ENCODE data around the gene GFPT2. TPM values are rescaled to one million over a fixed set of nuclear protein-coding genes. Genes with fewer than 3 reads are reported as not detected.

Gene GFPT2
- polyA plus RNA-seq, 2 of the 4 experiments (the other 2 are of a cell fraction), result 24.4 to 38.0 TPM

- no peak for TF ChIP-seq TP53 (CRISPR knock-in tag; IDR thresholded peaks at IDR 0.05)
- no peak for TF ChIP-seq ZNF302 (CRISPR knock-in tag; IDR thresholded peaks at IDR 0.05)
- no peak for TF ChIP-seq JUN (IDR thresholded peaks at IDR 0.05)
- TF ChIP-seq, protein P1, sequence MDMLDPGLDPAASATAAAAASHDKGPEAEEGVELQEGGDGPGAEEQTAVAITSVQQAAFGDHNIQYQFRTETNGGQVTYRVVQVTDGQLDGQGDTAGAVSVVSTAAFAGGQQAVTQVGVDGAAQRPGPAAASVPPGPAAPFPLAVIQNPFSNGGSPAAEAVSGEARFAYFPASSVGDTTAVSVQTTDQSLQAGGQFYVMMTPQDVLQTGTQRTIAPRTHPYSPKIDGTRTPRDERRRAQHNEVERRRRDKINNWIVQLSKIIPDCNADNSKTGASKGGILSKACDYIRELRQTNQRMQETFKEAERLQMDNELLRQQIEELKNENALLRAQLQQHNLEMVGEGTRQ (IDR thresholded peaks at IDR 0.05), result no peak
- TF ChIP-seq RNF2 (IDR thresholded peaks at IDR 0.05; ENCODE audit: borderline replicate concordance, low read depth), result no peak
These were observed 9.9 kb downstream of the GFPT2 start (continued) for GRCh38 chr5:180343110-180343830.

DNA sequence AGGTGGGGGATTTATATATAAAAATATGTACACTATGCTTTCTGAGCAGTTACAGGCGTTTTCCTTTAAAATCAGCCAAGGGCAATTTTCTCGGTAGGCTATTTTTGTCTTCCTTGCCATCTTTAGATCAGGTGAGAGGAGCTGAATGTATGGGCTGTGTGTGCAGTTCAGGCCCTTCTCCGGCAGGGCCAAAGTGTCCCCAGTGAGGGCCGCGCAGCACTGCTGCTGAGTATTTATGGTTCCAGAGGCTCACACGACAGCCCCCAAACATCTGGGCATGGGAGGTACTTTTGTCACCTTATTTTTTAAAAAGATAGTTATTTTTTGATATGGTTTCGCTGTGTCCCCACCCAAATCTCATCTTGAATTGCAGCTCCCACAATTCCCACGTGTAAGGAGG, 11.5 kb downstream of the GFPT2 start:
- ChIA-PET POLR2A (no interaction called here), CTCF (interaction anchor here (0.7 to 6.9 kb wide), 8 partner anchors 9 to 129 kb away, joined by 3 to 45 read pairs (median 8); partner anchors contain the start of gene GFPT2)
- H3K9me3 ChIP-seq, result no peaks in the 10 kb centered on the region
- no peak overlapping the region; a peak in 1 of 6 replicates for H3K27ac ChIP-seq
- no peak for ATAC-seq
- TF ChIP-seq CBX2 (IDR thresholded peaks at IDR 0.05; ENCODE audit: borderline replicate concordance, low read depth) (no peak), TFCP2L1 (CRISPR knock-in tag; IDR thresholded peaks at IDR 0.05) (no peak), FOSL2 (IDR thresholded peaks at IDR 0.05) (no peak), FOSL2 (CRISPR knock-in tag; IDR thresholded peaks at IDR 0.05) (no peak), NFE2L2 (conservative IDR thresholded peaks at IDR 0.05; ENCODE audit: low read length) (no peak), RCOR1 (IDR thresholded peaks at IDR 0.05; ENCODE audit: low read depth, low read length) (no peak), GATA3 (IDR thresholded peaks at IDR 0.05; ENCODE audit: borderline replicate concordance) (no peak), TP53 (CRISPR knock-in tag; IDR thresholded peaks at IDR 0.05) (no peak), FOSB (CRISPR knock-in tag; IDR thresholded peaks at IDR 0.05) (no peak), MYC (IDR thresholded peaks at IDR 0.05; ENCODE audit: borderline replicate concordance, low read length) (no peak), POLR2AphosphoS2 (conservative IDR thresholded peaks at IDR 0.05; ENCODE audit: low read length) (no peak), ZC3H11A (IDR thresholded peaks at IDR 0.05) (no peak), E2F6 (IDR thresholded peaks at IDR 0.05; ENCODE audit: borderline replicate concordance, low read depth) (no peak)
- TF ChIP-seq, protein P2, sequence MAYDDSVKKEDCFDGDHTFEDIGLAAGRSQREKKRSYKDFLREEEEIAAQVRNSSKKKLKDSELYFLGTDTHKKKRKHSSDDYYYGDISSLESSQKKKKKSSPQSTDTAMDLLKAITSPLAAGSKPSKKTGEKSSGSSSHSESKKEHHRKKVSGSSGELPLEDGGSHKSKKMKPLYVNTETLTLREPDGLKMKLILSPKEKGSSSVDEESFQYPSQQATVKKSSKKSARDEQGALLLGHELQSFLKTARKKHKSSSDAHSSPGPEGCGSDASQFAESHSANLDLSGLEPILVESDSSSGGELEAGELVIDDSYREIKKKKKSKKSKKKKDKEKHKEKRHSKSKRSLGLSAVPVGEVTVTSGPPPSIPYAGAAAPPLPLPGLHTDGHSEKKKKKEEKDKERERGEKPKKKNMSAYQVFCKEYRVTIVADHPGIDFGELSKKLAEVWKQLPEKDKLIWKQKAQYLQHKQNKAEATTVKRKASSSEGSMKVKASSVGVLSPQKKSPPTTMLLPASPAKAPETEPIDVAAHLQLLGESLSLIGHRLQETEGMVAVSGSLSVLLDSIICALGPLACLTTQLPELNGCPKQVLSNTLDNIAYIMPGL (CRISPR knock-in tag; IDR thresholded peaks at IDR 0.05; ENCODE audit: borderline replicate concordance), result no peak
- TF ChIP-seq, protein P1 (IDR thresholded peaks at IDR 0.05), result no peak
- TF ChIP-seq, protein P3, sequence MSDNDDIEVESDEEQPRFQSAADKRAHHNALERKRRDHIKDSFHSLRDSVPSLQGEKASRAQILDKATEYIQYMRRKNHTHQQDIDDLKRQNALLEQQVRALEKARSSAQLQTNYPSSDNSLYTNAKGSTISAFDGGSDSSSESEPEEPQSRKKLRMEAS (IDR thresholded peaks at IDR 0.05), result no peak
- TF ChIP-seq, protein P4, sequence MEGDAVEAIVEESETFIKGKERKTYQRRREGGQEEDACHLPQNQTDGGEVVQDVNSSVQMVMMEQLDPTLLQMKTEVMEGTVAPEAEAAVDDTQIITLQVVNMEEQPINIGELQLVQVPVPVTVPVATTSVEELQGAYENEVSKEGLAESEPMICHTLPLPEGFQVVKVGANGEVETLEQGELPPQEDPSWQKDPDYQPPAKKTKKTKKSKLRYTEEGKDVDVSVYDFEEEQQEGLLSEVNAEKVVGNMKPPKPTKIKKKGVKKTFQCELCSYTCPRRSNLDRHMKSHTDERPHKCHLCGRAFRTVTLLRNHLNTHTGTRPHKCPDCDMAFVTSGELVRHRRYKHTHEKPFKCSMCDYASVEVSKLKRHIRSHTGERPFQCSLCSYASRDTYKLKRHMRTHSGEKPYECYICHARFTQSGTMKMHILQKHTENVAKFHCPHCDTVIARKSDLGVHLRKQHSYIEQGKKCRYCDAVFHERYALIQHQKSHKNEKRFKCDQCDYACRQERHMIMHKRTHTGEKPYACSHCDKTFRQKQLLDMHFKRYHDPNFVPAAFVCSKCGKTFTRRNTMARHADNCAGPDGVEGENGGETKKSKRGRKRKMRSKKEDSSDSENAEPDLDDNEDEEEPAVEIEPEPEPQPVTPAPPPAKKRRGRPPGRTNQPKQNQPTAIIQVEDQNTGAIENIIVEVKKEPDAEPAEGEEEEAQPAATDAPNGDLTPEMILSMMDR (IDR thresholded peaks at IDR 0.05), result no peak
- TF ChIP-seq, protein P5, sequence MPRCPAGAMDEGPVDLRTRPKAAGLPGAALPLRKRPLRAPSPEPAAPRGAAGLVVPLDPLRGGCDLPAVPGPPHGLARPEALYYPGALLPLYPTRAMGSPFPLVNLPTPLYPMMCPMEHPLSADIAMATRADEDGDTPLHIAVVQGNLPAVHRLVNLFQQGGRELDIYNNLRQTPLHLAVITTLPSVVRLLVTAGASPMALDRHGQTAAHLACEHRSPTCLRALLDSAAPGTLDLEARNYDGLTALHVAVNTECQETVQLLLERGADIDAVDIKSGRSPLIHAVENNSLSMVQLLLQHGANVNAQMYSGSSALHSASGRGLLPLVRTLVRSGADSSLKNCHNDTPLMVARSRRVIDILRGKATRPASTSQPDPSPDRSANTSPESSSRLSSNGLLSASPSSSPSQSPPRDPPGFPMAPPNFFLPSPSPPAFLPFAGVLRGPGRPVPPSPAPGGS (IDR thresholded peaks at IDR 0.05), result no peak
- DNase-seq (ENCODE audit: low read depth in 1 of 2, low spot score in 1 of 2), result no peak
- H3K4me2 ChIP-seq, result no peak overlapping the region
- 89% methylated on average over 8 of the region's 8 CpGs for WGBS (ENCODE audit: missing lambda C conversion rate)
- peaks cover 35% of the 10 kb centered on the region for H3K4me1 ChIP-seq
- no peak for FAIRE-seq
- no peak overlapping the region for H3K4me3 ChIP-seq
